K562 (cell line): ENCODE results near the gene CCM2.

Source experiments
- BMI1 ChIP-seq: fragments of 150-350 bp; IDR thresholded peaks from 2 replicates; pipeline ENCODE4 v1.6.1; 2014; ENCODE audit warnings: low read length
- CBX3 ChIP-seq, 2 experiments: IDR thresholded peaks; 1 replicate in 1 of 2; 2 replicates in 1 of 2; pipeline ENCODE4 v1.6.1; 2012; ENCODE audit warnings: inconsistent platforms in 2 of 2, low read length in 2 of 2, borderline replicate concordance in 1 of 2, control low read depth in 1 of 2
- FOXA1 ChIP-seq: fragments of 450-650 bp; IDR thresholded peaks from 2 replicates; pipeline ENCODE4 v1.6.1; 2016; ENCODE audit warnings: mild to moderate bottlenecking, borderline replicate concordance
- FOXM1 ChIP-seq, 2 experiments: fragments of 450-650 bp in 1 of 2; sonication (generic) in 1 of 2; formaldehyde crosslinking in 1 of 2; IDR thresholded peaks; 2 replicates each; pipeline versions ENCODE4 v1.6.1 to v1.9.0; 2017 to 2022; ENCODE audit warnings: low read depth in 2 of 2, mild to moderate bottlenecking in 2 of 2, missing genetic modification reagents in 1 of 2, moderate library complexity in 1 of 2
- JUND ChIP-seq, 2 experiments: IDR thresholded peaks; 2 replicates in 1 of 2; 3 replicates in 1 of 2; pipeline ENCODE4 v1.6.1; 2011; ENCODE audit warnings: borderline replicate concordance in 2 of 2, low read depth in 2 of 2, low read length in 2 of 2, improper control_type of control experiment in 1 of 2, missing biosample characterization in 1 of 2, missing genetic modification characterization in 1 of 2, missing genetic modification reagents in 1 of 2
- MED1 ChIP-seq: sonication (generic); formaldehyde crosslinking; IDR thresholded peaks from 2 replicates; pipeline ENCODE4 v1.8.1; 2023; ENCODE audit warnings: missing genetic modification reagents, borderline replicate concordance
- SNIP1 ChIP-seq: fragments of 450-650 bp; IDR thresholded peaks from 2 replicates; pipeline ENCODE4 v1.7.1; 2017; ENCODE audit warnings: low read depth, mild to moderate bottlenecking
- TF ChIP-seq, protein P1 (sequence below): fragments of 250-450 bp; sonication (Bioruptor Pico); IDR thresholded peaks from 2 replicates; pipeline ENCODE4 v1.5.0; 2021

DNA sequence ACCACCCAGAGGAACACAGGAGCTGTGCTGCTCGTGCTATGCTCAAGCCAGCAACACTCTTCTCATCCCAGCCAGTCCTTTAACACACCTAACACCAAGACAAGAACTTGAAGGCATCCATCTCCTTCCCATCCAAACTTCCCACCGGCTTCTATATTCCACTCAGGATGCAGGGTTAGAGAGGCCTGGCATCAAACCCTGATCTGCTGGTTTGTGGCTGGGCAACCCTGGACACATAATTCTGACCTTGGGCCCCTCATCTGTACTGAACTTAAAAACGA is 15.6 kb upstream of the CCM2 start:
- TF ChIP-seq, protein P1, sequence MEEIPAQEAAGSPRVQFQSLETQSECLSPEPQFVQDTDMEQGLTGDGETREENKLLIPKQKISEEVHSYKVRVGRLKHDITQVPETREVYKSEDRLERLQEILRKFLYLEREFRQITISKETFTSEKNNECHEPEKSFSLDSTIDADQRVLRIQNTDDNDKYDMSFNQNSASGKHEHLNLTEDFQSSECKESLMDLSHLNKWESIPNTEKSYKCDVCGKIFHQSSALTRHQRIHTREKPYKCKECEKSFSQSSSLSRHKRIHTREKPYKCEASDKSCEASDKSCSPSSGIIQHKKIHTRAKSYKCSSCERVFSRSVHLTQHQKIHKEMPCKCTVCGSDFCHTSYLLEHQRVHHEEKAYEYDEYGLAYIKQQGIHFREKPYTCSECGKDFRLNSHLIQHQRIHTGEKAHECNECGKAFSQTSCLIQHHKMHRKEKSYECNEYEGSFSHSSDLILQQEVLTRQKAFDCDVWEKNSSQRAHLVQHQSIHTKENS (CRISPR knock-in tag), result no peak
- no peak for TF ChIP-seq CBX3 (IDR thresholded peaks at IDR 0.05; ENCODE audit: borderline replicate concordance in 1 of 2, low read length in 2 of 2)
- TF ChIP-seq BMI1, result no peak
- no peak for TF ChIP-seq FOXM1 (IDR thresholded peaks at IDR 0.05; ENCODE audit: low read depth)
- TF ChIP-seq FOXM1 (CRISPR knock-in tag; IDR thresholded peaks at IDR 0.05; ENCODE audit: low read depth), result no peak
- no peak for TF ChIP-seq FOXA1
- TF ChIP-seq SNIP1, result no peak
- TF ChIP-seq MED1 (CRISPR knock-in tag), result no peak
- no peak for TF ChIP-seq JUND (IDR thresholded peaks at IDR 0.05; ENCODE audit: borderline replicate concordance, low read depth, low read length)
- no peak for TF ChIP-seq JUND (tag; IDR thresholded peaks at IDR 0.05; ENCODE audit: borderline replicate concordance, low read depth, low read length)
